GM21717 (cell line): Measurements from ENCODE around the gene CACNA1I.

ENCODE experiments used
- ATAC-seq: cut with Tn5 transposase; IDR thresholded peaks from one replicate; pipeline ENCODE4 v1.9.1; 2021; ENCODE audit warnings: mild to moderate bottlenecking, moderate library complexity; ENCODE audit not compliant: unreplicated experiment

Gene CACNA1I

GRCh38 chr22:39713799-39714290 lies 143.3 kb downstream of the CACNA1I start:
- ATAC-seq, result no peak

- no peak for ATAC-seq
These were observed 143.8 kb downstream of the CACNA1I start for GRCh38 chr22:39714321-39714720.

- ATAC-seq, result no peak
These were observed 145.4 kb downstream of the CACNA1I start for GRCh38 chr22:39715778-39716495.

- no peak for ATAC-seq
These were observed 146.0 kb downstream of the CACNA1I start for GRCh38 chr22:39716534-39716933.

- no peak for ATAC-seq
These were observed 146.5 kb downstream of the CACNA1I start for GRCh38 chr22:39717099-39717498.

GRCh38 chr22:39718206-39718605 lies 147.7 kb downstream of the CACNA1I start:
- ATAC-seq, result no peak

GRCh38 chr22:39718921-39719475 lies 148.4 kb downstream of the CACNA1I start:
- no peak for ATAC-seq

- no peak for ATAC-seq
These were observed 149.3 kb downstream of the CACNA1I start for GRCh38 chr22:39719559-39720450.

- no peak for ATAC-seq
These were observed 150.9 kb downstream of the CACNA1I start for GRCh38 chr22:39721206-39722031.

- no peak for ATAC-seq
These were observed 151.4 kb downstream of the CACNA1I start for GRCh38 chr22:39722032-39722325.

- ATAC-seq, result no peak
These were observed 151.9 kb downstream of the CACNA1I start for GRCh38 chr22:39722501-39722900.

- no peak for ATAC-seq
These were observed 152.9 kb downstream of the CACNA1I start for GRCh38 chr22:39723463-39723862.

GRCh38 chr22:39723899-39724351 lies 153.4 kb downstream of the CACNA1I start:
- no peak for ATAC-seq

- ATAC-seq, result no peak
These were observed 153.8 kb downstream of the CACNA1I start for GRCh38 chr22:39724390-39724789.

- no peak for ATAC-seq
These were observed 154.3 kb downstream of the CACNA1I start for GRCh38 chr22:39724857-39725256.

- ATAC-seq, result no peak
These were observed 154.9 kb downstream of the CACNA1I start for GRCh38 chr22:39725351-39726035.

GRCh38 chr22:39727541-39727940 lies 157.0 kb downstream of the CACNA1I start:
- no peak for ATAC-seq

- no peak for ATAC-seq
These were observed 157.8 kb downstream of the CACNA1I start for GRCh38 chr22:39728236-39728860.

- ATAC-seq, result no peak
These were observed 158.8 kb downstream of the CACNA1I start for GRCh38 chr22:39729141-39729934.
